GM12864 (cell line): Measurements from ENCODE around the gene C17orf67.

Experiments used
- DNase-seq: peaks from one replicate; pipeline ENCODE4 v3.0.0-alpha.2; 2011; ENCODE audit warnings: low read depth
- H3K4me3 ChIP-seq: 2 replicates; pipeline ENCODE4 v1.5.1; 2011; ENCODE audit warnings: mild to moderate bottlenecking, low read depth, low read length, control low read depth
- CTCF ChIP-seq: IDR thresholded peaks from 2 replicates; pipeline ENCODE4 v1.5.1; 2011; ENCODE audit warnings: low read depth, mild to moderate bottlenecking, moderate library complexity, low read length, control low read depth, inconsistent platforms; ENCODE audit errors: missing control alignments

Gene C17orf67

GRCh38 chr17:56850591-56850990 lies 16.9 kb upstream of the C17orf67 start:
- TF ChIP-seq CTCF = no peak
- no peak overlapping the region for H3K4me3 ChIP-seq
- no peak for DNase-seq

DNA sequence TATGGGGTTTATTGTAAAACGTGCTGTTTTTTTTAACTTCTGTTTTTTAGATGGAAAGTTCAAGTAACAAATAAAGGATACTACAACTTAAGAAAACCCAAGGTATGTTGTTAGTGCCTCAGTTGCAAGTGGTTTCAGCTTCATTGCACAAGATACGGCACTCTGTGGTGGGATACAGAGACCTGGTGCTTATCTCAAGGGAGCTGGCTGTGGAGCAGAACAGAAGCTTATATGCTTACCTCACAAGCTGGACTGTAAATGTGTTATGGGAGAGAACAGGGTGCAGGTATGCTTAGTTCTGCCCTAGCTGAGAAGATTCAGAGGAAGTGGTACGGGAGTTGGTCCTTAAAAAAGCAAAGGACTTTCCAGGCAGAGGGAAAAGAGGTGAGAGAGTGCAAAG lies 15.4 kb upstream of the C17orf67 start:
- no peak for TF ChIP-seq CTCF
- no peak overlapping the region for H3K4me3 ChIP-seq
- DNase-seq = no peak

- DNase-seq = no peak
- H3K4me3 ChIP-seq = no peak overlapping the region
- TF ChIP-seq CTCF = no peak
Observed at GRCh38 chr17:56847106-56847505, 13.4 kb upstream of the C17orf67 start.

DNA sequence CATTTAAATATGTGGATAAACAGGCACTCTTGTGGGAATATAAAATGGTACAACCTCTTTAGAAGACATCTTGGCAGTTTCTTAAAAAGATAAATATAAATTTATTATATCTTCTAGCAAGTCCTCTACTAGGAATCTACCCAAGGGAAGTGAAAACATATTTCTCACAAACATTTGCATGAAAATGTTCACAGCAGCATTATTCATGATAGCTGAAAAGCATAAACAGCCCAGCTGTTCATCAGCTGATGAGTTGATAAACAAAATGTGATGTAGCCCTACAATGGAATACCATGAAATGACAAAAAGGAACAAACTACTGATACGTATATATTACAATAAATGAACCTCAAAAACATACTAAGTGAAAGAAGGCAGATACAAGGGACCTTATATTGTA lies 12.2 kb upstream of the C17orf67 start:
- DNase-seq = no peak
- H3K4me3 ChIP-seq = no peak overlapping the region
- TF ChIP-seq CTCF = no peak

DNA sequence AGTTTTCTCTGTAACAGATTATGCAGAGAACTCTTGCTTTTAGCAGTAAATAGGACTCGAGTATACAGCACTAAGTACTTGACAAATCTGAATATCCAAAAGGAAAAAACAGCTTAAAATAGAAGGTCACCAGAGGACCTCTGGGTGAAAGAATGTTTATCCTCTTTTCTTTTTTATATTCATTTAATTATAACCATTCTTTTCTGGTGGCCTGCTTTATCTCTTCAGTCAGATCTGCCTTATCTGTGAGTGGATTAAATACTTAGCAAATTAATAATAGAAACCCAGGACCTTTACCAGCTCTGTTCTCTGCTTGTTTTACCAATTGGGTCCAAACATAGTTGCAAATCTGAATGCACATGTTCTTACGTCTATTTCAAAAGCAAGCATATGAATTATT lies 8.9 kb upstream of the C17orf67 start:
- no peak for DNase-seq
- no peak overlapping the region for H3K4me3 ChIP-seq
- no peak for TF ChIP-seq CTCF

DNA sequence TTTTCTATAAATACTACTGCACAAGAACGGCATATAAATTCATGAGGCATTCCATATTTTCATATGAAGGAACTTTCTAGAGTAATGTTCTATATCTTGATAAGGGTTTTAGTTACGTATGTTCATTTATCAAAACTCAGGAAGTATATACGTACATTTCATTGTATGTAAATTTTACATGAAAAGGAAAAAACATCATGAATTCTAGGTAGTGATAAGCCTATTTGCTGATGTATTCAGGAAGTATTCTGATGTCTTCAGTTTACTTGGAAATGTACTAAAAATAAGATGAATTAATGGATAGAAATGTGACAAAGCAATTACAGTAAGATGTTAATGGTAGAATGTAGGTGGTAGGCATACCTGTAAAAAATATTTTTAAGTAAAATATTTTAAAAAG lies 5.0 kb upstream of the C17orf67 start:
- TF ChIP-seq CTCF = no peak

GRCh38 chr17:56835264-56835585 lies 1.5 kb upstream of the C17orf67 start:
- TF ChIP-seq CTCF = no peak
- DNase-seq = no peak
- peak overlapping the region; percentile 81 for H3K4me3 ChIP-seq

More for the DNA sequence above, 5.0 kb upstream of the C17orf67 start:
- no peak for DNase-seq
- H3K4me3 ChIP-seq = no peak overlapping the region
